Tibial nerve (tissue), 4 donors: ENCODE results near the gene PPP2R2C.

Source experiments
- EP300 ChIP-seq, 2 donors: sonication (generic); formaldehyde crosslinking; IDR thresholded peaks; one replicate each; pipeline ENCODE4 v1.6.1; 2017; ENCODE audit warnings: antibody characterized with exemption in 2 of 2, mild to moderate bottlenecking in 1 of 2
- TF ChIP-seq, protein P1 (sequence below), 5 experiments: fragments of 200-600 bp in 3 of 5; fragments of 450-650 bp in 2 of 5; sonication (generic) in 3 of 5; IDR thresholded peaks; one replicate each; pipeline ENCODE4 v1.5.1; 2016 to 2019; ENCODE audit warnings: antibody characterized with exemption in 5 of 5, mild to moderate bottlenecking in 3 of 5, moderate library complexity in 2 of 5

DNA sequence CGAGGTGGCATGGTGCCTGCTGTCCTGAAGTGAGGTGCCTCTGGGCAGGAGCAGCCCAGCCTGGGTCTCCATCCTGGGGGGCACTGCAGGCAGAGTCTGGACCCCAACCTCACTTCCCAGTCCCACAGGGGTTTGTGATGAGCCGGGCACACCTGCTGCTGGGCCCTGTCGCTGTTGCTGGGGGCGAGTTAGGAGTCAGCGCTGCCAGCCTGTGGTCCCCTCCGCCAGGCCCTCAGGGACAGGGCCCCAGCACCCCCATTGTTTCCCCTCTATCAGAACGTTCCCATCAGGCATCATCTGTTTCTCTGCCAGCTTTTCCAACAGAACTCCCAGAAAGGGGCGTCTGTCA, 179.3 kb downstream of the PPP2R2C start:
- TF ChIP-seq EP300 (IDR thresholded peaks at IDR 0.05) = no peak
- TF ChIP-seq, protein P1, sequence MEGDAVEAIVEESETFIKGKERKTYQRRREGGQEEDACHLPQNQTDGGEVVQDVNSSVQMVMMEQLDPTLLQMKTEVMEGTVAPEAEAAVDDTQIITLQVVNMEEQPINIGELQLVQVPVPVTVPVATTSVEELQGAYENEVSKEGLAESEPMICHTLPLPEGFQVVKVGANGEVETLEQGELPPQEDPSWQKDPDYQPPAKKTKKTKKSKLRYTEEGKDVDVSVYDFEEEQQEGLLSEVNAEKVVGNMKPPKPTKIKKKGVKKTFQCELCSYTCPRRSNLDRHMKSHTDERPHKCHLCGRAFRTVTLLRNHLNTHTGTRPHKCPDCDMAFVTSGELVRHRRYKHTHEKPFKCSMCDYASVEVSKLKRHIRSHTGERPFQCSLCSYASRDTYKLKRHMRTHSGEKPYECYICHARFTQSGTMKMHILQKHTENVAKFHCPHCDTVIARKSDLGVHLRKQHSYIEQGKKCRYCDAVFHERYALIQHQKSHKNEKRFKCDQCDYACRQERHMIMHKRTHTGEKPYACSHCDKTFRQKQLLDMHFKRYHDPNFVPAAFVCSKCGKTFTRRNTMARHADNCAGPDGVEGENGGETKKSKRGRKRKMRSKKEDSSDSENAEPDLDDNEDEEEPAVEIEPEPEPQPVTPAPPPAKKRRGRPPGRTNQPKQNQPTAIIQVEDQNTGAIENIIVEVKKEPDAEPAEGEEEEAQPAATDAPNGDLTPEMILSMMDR (IDR thresholded peaks at IDR 0.05) = no peak
